HEK293T (cell line): Measurements from ENCODE around the gene WDR46.

Experiments
- CTBP1 ChIP-seq: fragments of 450-650 bp; IDR thresholded peaks from 2 replicates; pipeline ENCODE4 v1.6.1; 2016; ENCODE audit warnings: borderline replicate concordance
- ELF4 ChIP-seq: fragments of 450-650 bp; IDR thresholded peaks from 2 replicates; pipeline ENCODE4 v1.6.1; 2017; ENCODE audit warnings: antibody characterized with exemption
- HDGF ChIP-seq: fragments of 450-650 bp; IDR thresholded peaks from 2 replicates; pipeline ENCODE4 v1.6.1; 2017; ENCODE audit warnings: antibody characterized with exemption, borderline replicate concordance
- L3MBTL2 ChIP-seq: fragments of 450-650 bp; conservative IDR thresholded peaks from 2 replicates; pipeline ENCODE4 v1.6.1; 2016; ENCODE audit warnings: mild to moderate bottlenecking
- LEF1 ChIP-seq: fragments of 450-650 bp; IDR thresholded peaks from 2 replicates; pipeline ENCODE4 v1.6.1; 2017; ENCODE audit warnings: mild to moderate bottlenecking, borderline replicate concordance
- NFRKB ChIP-seq: fragments of 450-650 bp; IDR thresholded peaks from 2 replicates; pipeline ENCODE4 v1.6.1; 2016; ENCODE audit warnings: mild to moderate bottlenecking, moderate library complexity
- SP1 ChIP-seq: fragments of 450-650 bp; IDR thresholded peaks from 2 replicates; pipeline ENCODE4 v1.6.1; 2017
- TARDBP ChIP-seq: fragments of 450-650 bp; IDR thresholded peaks from 2 replicates; pipeline ENCODE4 v1.6.1; 2016
- TF ChIP-seq, protein P1 (sequence below): fragments of 450-650 bp; IDR thresholded peaks from 2 replicates; pipeline ENCODE4 v1.6.1; 2016

GRCh38 chr6:33299237-33299944, 10.4 kb upstream of the WDR46 start:
- TF ChIP-seq LEF1, result no peak
- TF ChIP-seq TARDBP, result peak; percentile 93
- no peak for TF ChIP-seq SP1
- no peak for TF ChIP-seq HDGF
- TF ChIP-seq CTBP1, result no peak
- peak; percentile 11 for TF ChIP-seq L3MBTL2
- no peak for TF ChIP-seq NFRKB
- TF ChIP-seq, protein P1, sequence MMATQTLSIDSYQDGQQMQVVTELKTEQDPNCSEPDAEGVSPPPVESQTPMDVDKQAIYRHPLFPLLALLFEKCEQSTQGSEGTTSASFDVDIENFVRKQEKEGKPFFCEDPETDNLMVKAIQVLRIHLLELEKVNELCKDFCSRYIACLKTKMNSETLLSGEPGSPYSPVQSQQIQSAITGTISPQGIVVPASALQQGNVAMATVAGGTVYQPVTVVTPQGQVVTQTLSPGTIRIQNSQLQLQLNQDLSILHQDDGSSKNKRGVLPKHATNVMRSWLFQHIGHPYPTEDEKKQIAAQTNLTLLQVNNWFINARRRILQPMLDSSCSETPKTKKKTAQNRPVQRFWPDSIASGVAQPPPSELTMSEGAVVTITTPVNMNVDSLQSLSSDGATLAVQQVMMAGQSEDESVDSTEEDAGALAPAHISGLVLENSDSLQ, result 0 out of 2 replicates have a peak, but pooled peaks have one; percentile 47
- no peak; the same call in 1 of the 2 replicates for TF ChIP-seq ELF4
